ENCODE results near the gene CAMK1. TPM values are rescaled to one million over a fixed set of nuclear protein-coding genes. Genes with fewer than 3 reads are reported as not detected.

Gene CAMK1
- total RNA-seq, 1 experiment from 2014 or later: 19.7 TPM

- TF ChIP-seq RAD21 (IDR thresholded peaks at IDR 0.05; ENCODE audit: low read depth): no peak
Measured at GRCh38 chr3:9784965-9785364, 15.2 kb upstream of the CAMK1 start (continued).

- BruUV-seq (replicated peaks): no TSS peak
- TF ChIP-seq MAX (IDR thresholded peaks at IDR 0.05): no peak
- no peak for TF ChIP-seq FOSL1 (IDR thresholded peaks at IDR 0.05; ENCODE audit: low read depth)
- TF ChIP-seq CEBPB (IDR thresholded peaks at IDR 0.05; ENCODE audit: low read depth): no peak
- no peak for TF ChIP-seq REST (IDR thresholded peaks at IDR 0.05; ENCODE audit: low read depth)
- TF ChIP-seq RAD21 (IDR thresholded peaks at IDR 0.05; ENCODE audit: low read depth): no peak
- no peak for TF ChIP-seq ELF1 (IDR thresholded peaks at IDR 0.05; ENCODE audit: borderline replicate concordance, low read depth)
- no peak for TF ChIP-seq CBX3 (IDR thresholded peaks at IDR 0.05; ENCODE audit: low read depth)
- no peak for TF ChIP-seq JUND (IDR thresholded peaks at IDR 0.05)
- no peak for TF ChIP-seq TCF7L2 (IDR thresholded peaks at IDR 0.05; ENCODE audit: borderline replicate concordance, extremely low read depth, insufficient read depth, insufficient read length)
- TF ChIP-seq EGR1 (IDR thresholded peaks at IDR 0.05; ENCODE audit: low read depth): no peak
- TF ChIP-seq CTCF (IDR thresholded peaks at IDR 0.05 in 2 of 3, conservative IDR thresholded peaks at IDR 0.05 in 1 of 3; ENCODE audit: borderline replicate concordance in 1 of 3, insufficient read depth in 1 of 3, low read depth in 2 of 3, low read length in 2 of 3): no peak
- no peak for TF ChIP-seq EZH2 (IDR thresholded peaks at IDR 0.05)
- no peak for DNase-seq (ENCODE audit: low read depth, low spot score)
- RAD21 ChIA-PET (ENCODE audit: low non-redundant PET in 1 of 2, low total read pairs in 2 of 2, uncharacterized antibody in 2 of 2, unreplicated experiment in 2 of 2): no interaction called here
- Histone ChIP-seq H3K27me3 (ENCODE audit: insufficient read depth, low read length) (no peaks in the 10 kb centered on the region), H2AFZ (ENCODE audit: low read depth, low read length, poor library complexity, severe bottlenecking) (no peak overlapping the region), H3K4me3 (replicated peaks in 1 of 2; ENCODE audit: low read depth in 1 of 2, low read length in 2 of 2) (no peak overlapping the region), H3K4me1 (ENCODE audit: control insufficient read depth in 1 of 2, insufficient read depth in 2 of 2, low read length in 2 of 2) (no peaks in the 10 kb centered on the region), H3K36me3 (ENCODE audit: control insufficient read depth in 1 of 2, insufficient read depth in 2 of 2, low read length in 2 of 2) (peaks cover 15 to 21% of the 10 kb centered on the region in 2 experiments; a peak in 3 of 4 replicates), H3K9me2 (ENCODE audit: insufficient read depth) (no peaks in the 10 kb centered on the region), H3K27ac (ENCODE audit: low read depth, low read length) (no peak overlapping the region), H3K79me2 (ENCODE audit: insufficient read depth, low read length) (no peaks in the 10 kb centered on the region), H3K4me2 (ENCODE audit: low read length) (no peak overlapping the region), H3K9ac (ENCODE audit: low read length) (no peak overlapping the region), H3K9me3 (ENCODE audit: control insufficient read depth in 1 of 2, insufficient read depth in 1 of 2, low read depth in 1 of 2, low read length in 2 of 2) (no peaks in the 10 kb centered on the region), H4K20me1 (ENCODE audit: insufficient read depth) (no peaks in the 10 kb centered on the region)
- CTCF ChIA-PET: no interaction called here
- no peak for ATAC-seq
- intact Hi-C loops (cut with micrococcal nuclease): no loop called here
- POLR2A ChIA-PET: no interaction called here
Measured at GRCh38 chr3:9783954-9784353, 14.2 kb upstream of the CAMK1 start.
